GM18907 (cell line): ENCODE results near the gene OAT.
"Not testable (repeated sequence)": the region's sequence is repeated elsewhere in the genome, so short reads cannot be mapped to it uniquely, and the experiment has no call there.

Experiments
- ATAC-seq: cut with Tn5 transposase; IDR thresholded peaks from one replicate; pipeline ENCODE4 v1.9.1; 2021; ENCODE audit warnings: mild to moderate bottlenecking, moderate library complexity; ENCODE audit not compliant: unreplicated experiment

OAT gene

DNA sequence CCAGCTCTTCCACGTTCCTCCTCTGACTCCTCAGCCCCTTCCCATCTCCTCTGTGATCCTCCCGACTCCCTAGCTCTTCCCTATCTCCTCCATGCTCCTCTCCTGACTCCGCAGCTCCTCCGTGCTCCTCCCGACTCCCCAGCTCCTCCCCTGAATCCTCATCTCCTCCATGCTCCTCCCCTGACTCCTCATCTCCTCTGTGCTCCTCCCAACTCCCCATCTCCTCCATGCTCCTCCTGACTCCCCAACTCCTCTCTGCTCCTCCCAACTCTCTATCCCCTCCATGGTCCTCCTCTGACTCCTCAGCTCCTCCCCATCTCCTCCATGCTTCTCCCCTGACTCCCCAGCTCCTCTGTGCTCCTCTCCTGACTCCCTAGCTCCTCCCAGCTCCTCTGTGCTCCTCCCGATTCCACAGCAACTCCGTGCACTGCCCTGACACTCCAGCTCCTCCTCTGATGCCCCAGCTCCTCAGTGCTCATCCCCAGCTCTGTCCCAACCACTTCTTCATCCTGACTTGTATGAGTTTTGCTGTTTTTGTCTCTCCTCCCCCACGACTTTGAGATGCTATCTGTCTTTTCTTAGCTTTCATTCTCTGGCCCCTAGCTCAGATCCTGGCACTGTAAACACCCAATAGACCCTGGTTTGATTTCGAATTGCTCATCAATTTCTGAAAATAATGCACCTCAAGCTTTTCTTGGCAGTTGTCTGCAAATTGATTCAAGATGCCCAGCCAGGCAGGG lies 38.3 kb downstream of the OAT start:
- ATAC-seq: no peak

DNA sequence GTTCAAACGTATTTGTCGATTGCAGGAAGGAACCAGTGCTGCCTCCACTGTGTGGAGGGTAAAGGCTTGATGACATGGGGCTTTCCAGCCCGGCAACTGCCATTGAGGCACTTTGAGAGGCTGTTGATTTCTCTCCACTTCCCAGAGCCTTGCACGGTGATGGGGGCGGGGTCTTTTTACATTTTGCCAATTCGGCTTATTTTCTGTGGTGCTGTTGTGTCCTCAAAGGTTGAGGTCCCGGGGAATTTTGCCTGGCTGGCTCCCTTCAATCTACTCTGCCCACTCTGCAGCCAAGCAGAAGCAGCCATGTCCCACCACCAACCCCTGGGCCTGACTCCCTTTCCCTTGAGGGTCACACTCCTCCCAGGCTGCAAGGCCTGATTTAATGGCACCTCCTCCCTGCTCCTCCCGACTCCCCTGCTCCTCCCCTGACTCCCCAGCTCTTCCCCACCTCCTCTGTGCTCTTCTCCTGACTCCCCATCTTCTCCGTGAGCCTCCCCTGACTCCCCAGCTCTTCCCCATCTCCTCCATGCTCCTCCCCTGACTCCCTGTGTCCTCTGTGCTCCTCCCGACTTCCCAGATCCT lies 39.0 kb downstream of the OAT start:
- ATAC-seq: no peak

DNA sequence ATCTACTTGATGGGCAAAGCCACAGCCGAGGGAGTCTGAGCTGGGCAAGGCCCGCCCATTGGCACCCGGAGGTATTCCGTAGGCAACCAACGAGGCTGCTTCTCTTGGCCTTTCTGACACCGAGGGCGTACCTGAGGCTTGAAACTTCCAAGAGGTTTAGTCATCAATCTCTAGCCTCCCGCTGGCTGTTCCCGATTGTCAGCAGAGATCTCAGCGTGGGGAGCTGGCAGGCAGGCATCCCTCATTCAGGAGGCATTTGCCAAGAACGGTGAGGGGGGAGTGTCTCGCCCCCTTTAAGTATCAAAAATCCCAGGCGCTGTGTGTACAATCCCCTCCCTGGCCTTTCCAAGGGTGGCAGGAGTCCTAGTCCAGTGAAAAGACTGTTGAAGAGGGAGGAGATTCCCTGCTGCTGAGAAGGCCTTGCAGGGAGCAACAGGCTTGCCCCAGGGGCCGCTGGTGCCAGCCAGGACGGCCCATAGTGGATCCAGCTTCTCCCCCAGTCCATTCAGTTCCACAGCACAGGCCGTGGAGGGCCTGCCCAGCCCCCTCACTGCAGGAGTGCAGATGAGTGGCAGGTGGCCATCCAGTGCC lies 39.7 kb downstream of the OAT start:
- no peak for ATAC-seq

DNA sequence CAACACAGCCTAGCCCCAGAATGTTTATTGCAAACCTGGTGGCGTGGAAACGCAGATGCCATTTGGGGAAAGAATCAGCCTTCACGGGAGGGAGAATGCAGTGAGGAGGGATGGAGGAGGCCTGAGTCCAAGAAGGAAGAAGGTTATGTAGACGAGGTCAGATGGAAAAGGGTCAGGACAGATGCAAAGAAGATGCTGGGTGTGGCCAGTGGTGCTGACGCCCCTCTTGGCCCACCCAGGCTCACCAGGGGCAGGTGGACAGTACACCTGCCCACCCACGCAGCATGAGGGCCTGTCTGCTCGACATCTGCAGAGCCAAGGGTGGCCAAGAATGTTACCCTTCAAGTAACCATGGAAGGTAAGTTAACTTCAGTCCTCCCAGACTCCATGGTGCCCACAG lies 40.5 kb downstream of the OAT start:
- ATAC-seq: no peak

DNA sequence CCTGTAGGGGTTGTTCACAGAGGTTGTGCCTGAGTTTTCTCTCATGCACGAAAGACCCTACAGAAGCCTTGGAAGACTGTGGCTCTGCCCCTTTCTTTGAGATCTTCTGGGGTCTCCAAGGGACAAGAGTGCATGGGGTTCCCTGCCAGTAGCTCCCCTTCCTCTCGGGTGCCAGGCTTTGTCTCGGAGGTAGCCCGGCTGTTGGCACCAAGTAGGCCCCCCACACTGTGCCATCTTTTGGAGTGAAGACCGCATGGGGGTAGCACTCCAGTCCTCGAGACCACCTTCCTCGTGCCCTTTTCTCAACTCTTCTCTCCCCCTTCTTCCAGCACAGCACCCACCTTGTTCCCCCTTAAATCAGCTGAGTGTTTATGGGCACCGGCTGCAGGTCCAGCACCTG lies 41.6 kb downstream of the OAT start:
- ATAC-seq: no peak

DNA sequence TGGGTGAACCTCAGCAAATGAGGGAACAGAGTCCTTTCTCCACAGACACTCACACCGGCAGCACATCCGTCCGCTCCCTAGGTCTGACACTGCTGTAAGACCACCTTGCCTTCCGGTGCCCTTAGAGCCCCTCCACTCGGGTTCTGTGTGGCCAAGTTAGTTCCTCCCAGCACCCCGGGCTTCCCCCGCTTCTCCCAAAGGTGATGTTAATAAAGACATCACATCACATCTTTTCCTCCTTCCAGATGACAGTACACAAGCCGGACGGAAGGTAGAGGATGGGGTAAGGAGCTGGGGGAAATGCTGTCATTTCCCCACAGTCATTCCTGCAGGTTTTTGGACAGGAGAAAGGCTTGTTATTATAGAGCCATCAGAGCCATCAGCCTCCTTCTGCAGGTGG lies 42.3 kb downstream of the OAT start:
- ATAC-seq: no peak

DNA sequence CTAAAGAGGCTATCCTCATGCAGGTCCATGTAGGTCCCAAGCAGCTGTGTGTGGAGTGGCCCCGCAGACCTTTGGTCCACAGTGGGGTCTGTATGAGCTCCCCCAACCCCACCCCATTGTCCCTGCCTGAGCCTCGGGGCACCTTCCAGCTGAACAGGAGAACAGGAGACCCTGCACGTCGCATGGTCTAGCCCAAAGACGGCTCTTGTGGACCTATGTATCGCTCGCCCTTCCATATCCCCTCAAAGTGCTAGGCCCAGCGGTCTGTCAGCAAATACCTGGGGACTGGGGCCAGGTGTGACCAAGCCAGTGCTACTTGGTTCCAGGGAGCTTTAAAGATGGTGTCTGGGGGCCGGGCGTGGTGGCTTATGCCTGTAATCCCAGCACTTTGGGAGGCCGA lies 43.0 kb downstream of the OAT start:
- no peak for ATAC-seq

DNA sequence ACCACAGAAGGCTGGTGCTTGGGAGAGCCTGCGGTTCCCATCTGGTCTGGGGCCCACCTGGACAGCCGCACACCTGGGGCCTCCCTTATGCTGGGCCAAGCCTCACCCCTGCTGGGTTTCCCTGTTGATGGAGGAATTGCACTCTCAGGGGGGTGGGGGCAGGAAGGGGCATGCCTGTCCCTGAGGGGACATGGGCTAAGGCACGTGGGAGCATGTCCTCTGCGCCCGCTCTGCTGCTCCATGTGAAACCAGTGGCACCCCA lies 43.4 kb downstream of the OAT start:
- no peak for ATAC-seq

DNA sequence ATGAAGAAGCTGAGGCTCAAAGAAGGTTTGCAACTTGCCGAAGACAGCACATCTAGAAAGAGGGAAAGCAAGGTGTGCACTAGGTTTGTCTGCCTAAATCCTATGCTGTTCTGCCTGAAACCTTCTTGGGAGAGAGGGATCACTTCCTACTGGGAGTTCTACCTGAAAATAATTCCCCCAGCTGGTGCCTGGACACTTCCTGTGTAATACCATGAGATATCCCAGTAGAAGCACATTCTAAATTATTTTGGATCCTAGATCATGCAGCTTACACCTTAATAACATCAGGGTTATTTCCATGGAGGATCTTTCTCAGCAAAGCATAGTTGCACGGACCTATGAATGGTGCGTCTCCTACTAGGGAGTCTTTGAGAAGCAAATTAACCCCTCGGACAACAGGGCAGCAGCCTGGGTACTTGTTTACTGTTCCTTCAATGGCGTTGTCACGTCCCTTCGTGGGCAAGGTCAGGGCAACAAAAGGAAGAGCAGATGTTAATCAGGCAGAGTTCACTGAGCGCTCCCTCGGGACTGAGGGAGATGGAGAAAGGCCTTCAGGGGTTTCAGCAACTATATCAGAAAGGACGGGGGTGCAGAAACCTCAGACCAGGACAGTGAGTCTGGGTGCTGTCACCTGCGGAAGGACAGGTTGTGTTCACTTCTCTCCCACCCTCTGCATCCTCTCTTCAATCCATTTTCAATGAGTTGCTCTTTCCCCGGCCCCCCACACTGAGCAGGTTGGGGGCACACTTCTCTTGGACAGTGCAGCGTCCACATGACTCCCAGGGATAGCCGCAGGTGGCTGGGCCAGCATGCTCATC lies 44.0 kb downstream of the OAT start:
- no peak for ATAC-seq

DNA sequence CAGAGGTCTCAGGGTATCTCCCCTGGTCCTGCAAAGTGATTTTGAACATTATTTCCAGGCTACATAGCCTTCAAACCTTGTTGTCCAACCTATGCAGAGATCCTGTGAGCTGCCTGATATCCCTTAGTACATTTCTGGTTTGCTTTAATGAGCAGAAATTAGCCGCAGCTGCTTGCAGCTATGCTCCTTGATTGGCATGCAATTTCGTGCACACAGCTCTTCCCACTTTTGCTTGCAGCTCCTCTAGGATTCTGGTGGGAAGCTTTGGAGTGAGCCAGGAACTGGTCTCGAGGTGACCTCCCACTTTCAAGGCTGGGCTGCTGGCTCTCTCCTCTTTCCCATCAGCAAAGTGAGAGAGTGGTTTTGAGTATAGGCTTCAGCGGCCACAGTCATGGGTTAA lies 45.8 kb downstream of the OAT start:
- no peak for ATAC-seq

DNA sequence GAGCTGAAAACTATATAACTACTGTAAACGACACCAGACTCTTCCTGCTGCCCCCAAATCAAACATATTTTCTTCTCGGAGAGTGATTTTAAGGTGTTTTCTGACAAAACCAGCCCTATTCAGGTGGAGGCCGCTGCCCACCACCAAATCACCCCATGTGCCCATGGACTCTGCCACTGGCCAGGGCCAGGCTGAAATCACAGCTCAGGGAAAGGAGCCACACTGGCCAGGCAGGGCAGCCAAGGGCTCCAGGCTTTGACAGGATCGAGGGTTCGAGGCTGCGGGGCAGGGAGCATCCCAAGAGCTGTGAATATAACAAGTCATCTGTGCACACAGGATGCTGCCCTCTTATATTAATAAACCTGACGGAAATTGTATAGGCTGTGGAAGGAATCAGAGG lies 48.3 kb downstream of the OAT start:
- ATAC-seq: no peak

DNA sequence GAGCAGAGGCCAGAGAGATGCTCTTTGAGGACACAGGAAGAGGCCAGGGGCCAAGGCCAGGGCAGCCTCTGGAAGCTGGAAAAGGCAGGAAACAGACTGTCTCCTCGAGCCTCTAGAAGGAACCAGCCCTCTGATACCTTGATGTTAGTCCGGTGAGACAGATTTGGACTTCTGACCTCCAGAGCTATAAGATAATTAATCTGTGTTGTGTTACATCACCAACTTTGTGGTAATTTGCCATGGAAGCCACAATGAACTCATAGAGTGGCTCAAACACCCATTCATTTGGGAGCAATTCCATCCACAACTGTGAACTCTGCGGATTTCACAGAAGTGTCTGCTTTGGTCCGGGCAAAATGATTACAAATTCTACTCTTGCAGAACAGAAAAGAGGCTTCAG lies 48.7 kb downstream of the OAT start:
- ATAC-seq: no peak

DNA sequence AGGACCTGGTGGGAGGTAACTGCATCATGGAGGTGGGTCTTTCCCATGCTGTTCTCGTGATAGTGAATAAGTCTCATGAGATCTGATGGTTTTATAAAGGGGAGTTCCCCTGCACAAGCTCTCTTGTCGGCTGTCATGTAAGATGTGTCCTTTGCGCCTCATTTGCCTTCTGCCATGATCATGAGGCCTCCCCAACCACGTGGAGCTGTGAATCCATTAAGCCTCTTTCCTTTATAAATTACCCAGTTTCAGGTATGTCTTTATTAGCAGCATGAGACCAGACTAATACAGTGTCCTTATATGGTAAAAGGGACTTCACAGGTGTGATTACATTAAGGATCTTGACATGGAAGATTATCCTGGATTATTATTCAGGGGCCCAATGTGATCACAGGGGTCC lies 49.2 kb downstream of the OAT start:
- not testable (repeated sequence) for ATAC-seq

DNA sequence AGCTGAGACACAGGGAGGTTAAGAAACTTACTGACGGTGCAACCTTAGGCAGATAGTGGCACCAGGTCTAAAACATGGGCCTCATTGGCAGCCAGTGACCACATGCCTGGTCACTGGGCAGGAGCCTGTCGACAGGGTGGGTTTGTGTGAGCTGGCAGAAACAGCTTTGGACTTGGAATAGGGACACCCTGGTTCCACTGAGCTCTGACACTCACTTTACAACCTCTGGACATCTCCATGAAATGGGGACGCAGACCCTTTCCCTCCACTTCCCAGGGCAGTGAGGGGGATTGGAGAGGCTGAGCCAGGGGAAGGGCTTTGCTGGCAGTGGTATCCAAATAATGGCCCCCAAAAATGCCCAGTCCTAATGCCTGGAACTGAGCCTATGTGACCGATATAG lies 49.7 kb downstream of the OAT start:
- no peak for ATAC-seq

DNA sequence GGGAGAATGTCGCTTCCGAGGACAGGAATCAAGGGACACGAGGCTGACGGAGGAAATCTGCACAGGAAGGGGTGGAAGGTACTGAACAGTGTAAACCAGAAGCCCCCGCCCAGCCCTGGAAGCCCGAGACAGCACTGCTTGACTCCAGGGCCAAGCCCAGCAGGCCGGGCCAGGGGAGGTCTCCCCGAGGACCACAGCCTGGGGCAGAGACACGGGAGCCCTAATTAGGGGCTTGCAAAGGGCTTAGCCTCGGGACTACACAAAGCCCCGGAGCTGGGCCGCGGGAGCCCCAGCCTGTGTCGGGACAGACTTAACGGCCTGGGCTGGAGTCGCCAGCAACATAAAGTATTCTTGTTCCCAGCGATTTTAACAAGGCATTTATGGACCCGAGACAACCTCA lies 50.8 kb downstream of the OAT start:
- no peak for ATAC-seq

DNA sequence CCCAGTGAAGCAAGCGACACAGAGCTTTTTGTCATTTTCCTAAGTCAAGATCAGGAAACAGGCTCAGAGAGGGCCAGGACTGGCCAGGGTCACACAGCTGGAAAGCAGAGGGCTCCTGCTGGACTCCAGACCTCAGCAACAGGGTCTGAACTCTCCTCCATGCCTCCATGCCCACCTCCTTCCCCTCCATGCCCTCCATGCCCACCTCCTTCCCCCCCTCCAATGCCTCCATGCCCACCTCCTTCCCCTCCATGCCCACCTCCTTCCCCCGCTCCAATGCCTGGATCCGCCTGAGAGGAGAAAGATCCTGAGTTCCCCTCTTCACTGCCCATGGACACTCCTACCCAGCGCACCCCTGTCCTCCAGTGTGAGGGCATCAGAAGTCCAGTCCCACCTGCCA lies 51.3 kb downstream of the OAT start:
- ATAC-seq: no peak

DNA sequence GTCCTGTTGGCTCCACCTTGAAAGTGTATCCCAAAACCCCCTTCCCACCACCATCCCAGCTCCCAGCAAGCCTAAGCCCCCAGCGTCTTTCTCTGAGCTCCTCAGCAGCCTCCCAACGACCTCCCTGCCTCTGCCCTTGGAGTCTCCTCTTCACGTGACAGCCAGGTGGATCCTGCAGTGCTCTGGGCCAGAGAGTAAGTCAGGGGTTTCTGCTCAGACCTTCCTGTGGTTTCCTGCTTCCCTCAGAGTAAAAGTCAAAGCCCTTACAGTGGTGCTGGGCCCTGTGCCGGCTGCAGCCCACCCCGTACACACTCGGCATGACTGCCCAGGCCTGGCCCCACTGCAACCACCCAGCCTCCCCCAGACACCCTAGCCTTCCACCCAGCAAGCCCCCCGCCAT lies 51.9 kb downstream of the OAT start:
- no peak for ATAC-seq

DNA sequence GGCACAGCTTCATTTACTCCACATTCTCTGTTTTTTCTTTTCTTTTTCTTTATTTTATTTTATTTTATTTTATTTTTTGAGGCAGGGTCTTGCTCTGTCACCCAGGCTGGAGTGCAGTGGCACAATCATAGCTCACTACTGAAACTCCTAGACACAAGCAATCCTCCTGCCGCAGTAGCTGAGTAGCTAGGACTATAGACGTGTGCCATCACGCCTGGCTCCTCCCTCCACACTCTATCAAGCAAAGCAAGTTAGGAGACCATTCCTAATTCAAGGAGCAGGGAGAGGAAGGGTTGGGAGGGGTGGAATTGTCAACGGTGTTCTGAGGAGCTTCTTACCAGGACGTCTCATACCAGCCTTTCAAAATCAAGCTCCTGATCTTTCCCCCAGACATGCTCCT lies 52.4 kb downstream of the OAT start:
- ATAC-seq: no peak

DNA sequence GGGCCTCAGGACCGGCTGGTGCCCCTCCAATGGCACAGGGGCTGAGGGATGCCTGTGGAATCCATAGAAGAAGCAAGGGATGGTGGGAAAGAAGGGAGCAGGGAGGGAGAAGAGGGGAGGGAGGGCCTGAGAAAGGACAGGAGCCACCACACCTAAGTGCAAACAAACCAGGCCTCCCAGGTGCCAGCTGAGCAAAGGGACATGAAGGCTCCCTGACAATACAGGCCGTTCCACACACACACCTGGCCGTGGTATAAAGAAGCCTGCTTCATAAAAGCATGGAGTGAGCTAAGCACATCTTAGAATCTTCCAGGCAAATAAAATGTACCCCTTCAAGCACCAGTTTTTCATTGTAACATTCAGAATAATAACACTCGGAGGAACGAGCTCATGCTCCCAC lies 54.0 kb downstream of the OAT start:
- no peak for ATAC-seq

DNA sequence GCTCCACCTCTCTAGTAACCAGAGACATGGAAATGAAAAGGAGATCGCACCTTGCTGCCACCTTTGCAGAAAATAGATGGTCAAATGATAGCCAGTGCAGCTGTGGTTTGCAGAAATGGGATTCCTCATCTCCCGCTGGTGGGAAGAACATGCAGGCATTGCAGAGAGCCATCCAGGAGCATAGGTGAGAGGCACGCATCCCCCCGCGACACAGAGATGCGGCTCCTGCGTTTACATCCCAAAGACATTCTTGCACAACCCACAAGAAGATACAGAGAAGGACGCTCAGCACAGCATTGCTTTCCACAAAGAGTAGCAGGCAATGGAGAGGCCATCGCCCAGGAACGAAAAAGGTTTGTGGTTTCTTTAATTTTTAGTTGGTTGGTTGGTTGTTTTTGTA lies 56.2 kb downstream of the OAT start:
- no peak for ATAC-seq

DNA sequence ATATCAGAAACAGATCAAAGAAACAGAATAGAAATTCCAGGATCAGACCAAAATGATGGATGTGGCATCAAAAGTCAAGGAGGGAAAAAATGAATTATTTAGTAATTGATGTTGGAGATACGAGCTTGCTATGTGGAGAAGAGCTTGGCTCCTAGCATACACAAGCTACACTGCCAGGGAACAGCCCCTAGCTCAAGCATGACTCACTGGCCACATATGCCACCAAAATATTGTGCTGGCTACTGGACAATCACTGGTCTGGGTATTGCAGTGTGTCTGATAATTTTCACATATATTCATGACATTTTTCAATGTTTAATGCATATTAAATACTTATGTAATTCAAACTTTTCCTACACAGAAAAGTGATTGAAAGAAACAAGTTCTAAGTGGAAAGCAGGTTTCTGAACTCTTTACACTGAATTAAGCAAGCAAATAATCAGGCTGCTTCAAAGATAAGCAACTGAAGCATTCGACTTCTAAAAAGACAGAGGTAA lies 59.3 kb downstream of the OAT start:
- no peak for ATAC-seq

DNA sequence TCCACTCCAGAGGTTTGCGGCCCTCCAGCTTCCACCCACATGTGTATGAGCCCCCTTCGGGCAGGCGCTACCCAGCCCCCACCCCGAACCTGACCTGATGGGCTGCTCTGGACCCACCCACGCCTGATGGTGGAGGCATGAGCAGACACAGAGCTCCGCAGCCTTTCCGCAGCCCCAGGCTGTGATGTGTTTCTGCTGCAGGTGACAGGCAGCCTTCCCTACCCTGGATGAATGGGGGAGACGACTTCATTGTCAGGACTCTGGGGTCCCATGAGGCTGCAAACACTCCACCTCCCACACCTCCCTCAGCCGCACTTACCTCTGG lies 61.2 kb downstream of the OAT start:
- no peak for ATAC-seq
